K562 (cell line): Measurements from ENCODE around the gene PYDC2. TPM values are rescaled to one million over a fixed set of nuclear protein-coding genes. Genes with fewer than 3 reads are reported as not detected.

Experiments
- ATAC-seq: fragments of 200-7000 bp; cut with Tn5 transposase; 3 replicates; pipeline ENCODE4 v1.9.1; 2020; ENCODE audit warnings: moderate library complexity
- BruUV-seq: library from RNA; stranded (reverse); fragments of 400-500 nt; replicated peaks from 2 replicates; lab custom pipeline; 2021; lab: Mats Ljungman, UMichigan
- CTCF ChIA-PET: fragments of 300-600 bp; formaldehyde crosslinking; extraction: SDS; loops from one replicate; lab custom pipeline; 2021; ENCODE audit warnings: low intra/inter-chr PET ratio; lab: Yijun Ruan, JAX
- POLR2A ChIA-PET: fragments of 300-600, 350-650 bp; sonication (Branson Sonifier 250); formaldehyde crosslinking; extraction: SDS; loops from one replicate; lab custom pipeline; 2021; ENCODE audit warnings: antibody characterized with exemption, inconsistent platforms; lab: Yijun Ruan, JAX
- DNase-seq, 4 experiments: peaks; one replicate each; pipeline versions ENCODE4 v3.0.0 to v3.0.0-alpha.2; 2011 to 2018; ENCODE audit warnings: low spot score in 3 of 4, mixed read lengths in 3 of 4; ENCODE audit errors: extremely low read depth in 1 of 4
- FAIRE-seq: peaks from 2 replicates; lab custom pipeline; 2011; peaks lifted over from hg19 to GRCh38; lab: Jason Lieb, UNC
- H2AFZ ChIP-seq: 2 replicates; pipeline ENCODE4 v1.6.0; 2011; ENCODE audit warnings: low read depth, low read length, control low read depth, inconsistent platforms
- H3K27ac ChIP-seq: fragments of 200-600 bp; 3 replicates; pipeline ENCODE4 v1.8.0; 2011; ENCODE audit warnings: low read depth, mild to moderate bottlenecking, control low read depth, inconsistent platforms, low read length, moderate library complexity, mixed read lengths; ENCODE audit errors: extremely low read depth
- H3K27me3 ChIP-seq, 2 experiments: fragments of 300-600 bp in 1 of 2; 2 replicates in 1 of 2; 3 replicates in 1 of 2; pipeline versions ENCODE4 v1.6.0 to v1.8.0; 2011; ENCODE audit warnings: inconsistent platforms in 2 of 2, low read length in 2 of 2, mild to moderate bottlenecking in 1 of 2, mixed read lengths in 1 of 2, moderate library complexity in 1 of 2; ENCODE audit not compliant: control insufficient read depth in 2 of 2, insufficient read depth in 2 of 2
- H3K36me3 ChIP-seq: fragments of 300-600 bp; 3 replicates; pipeline ENCODE4 v1.8.0; 2011; ENCODE audit warnings: mild to moderate bottlenecking, low read length, inconsistent platforms; ENCODE audit not compliant: control insufficient read depth, insufficient read depth
- H3K4me1 ChIP-seq, 2 experiments: fragments of 200-600 bp in 1 of 2; replicated peaks in 1 of 2; 2 replicates in 1 of 2; 3 replicates in 1 of 2; pipeline versions ENCODE4 v1.5.1 to v1.8.0; 2011; ENCODE audit warnings: inconsistent platforms in 2 of 2, low read length in 2 of 2, mild to moderate bottlenecking in 1 of 2, mixed read lengths in 1 of 2, moderate library complexity in 1 of 2; ENCODE audit not compliant: control insufficient read depth in 2 of 2, insufficient read depth in 2 of 2
- H3K4me2 ChIP-seq: 2 replicates; pipeline ENCODE4 v1.6.1; 2011; ENCODE audit warnings: low read length, control low read depth, inconsistent platforms, mixed read lengths; ENCODE audit not compliant: insufficient read depth
- H3K4me3 ChIP-seq: fragments of 200-600 bp; sonication (generic), shearing (Covaris generic); 2 replicates; pipeline ENCODE4 v1.5.1; 2016; ENCODE audit warnings: control low read depth, inconsistent platforms
- H3K79me2 ChIP-seq: fragments of 200-600 bp; 3 replicates; pipeline ENCODE4 v1.8.0; 2011; ENCODE audit warnings: low read length, inconsistent platforms; ENCODE audit not compliant: control insufficient read depth, insufficient read depth
- H3K9ac ChIP-seq, 2 experiments: 2 replicates each; pipeline versions ENCODE4 v1.6.0 to v1.6.1; 2011; ENCODE audit warnings: low read depth in 2 of 2, low read length in 2 of 2, control low read depth in 1 of 2, inconsistent platforms in 1 of 2, mild to moderate bottlenecking in 1 of 2, mixed read lengths in 1 of 2; ENCODE audit not compliant: insufficient read depth in 1 of 2
- H3K9me1 ChIP-seq: one replicate; pipeline ENCODE4 v1.6.0; 2011; ENCODE audit warnings: inconsistent platforms, mild to moderate bottlenecking, low read length, moderate library complexity; ENCODE audit not compliant: control insufficient read depth, insufficient read depth
- H3K9me3 ChIP-seq: replicated peaks from 2 replicates; pipeline ENCODE4 v1.5.1; 2011; ENCODE audit warnings: low read depth, low read length, inconsistent platforms; ENCODE audit not compliant: control insufficient read depth, insufficient read depth
- H4K20me1 ChIP-seq: replicated peaks from 2 replicates; pipeline ENCODE4 v1.6.1; 2011; ENCODE audit warnings: low read length, inconsistent platforms, mixed read lengths; ENCODE audit not compliant: control insufficient read depth, insufficient read depth
- CBX5 ChIP-seq: IDR thresholded peaks from 2 replicates; pipeline ENCODE4 v1.6.1; 2014; ENCODE audit warnings: low read depth, borderline replicate concordance
- CTBP1 ChIP-seq: fragments of 450-650 bp; IDR thresholded peaks from 2 replicates; pipeline ENCODE4 v1.6.1; 2016; ENCODE audit warnings: borderline replicate concordance
- GTF2F1 ChIP-seq: IDR thresholded peaks from 2 replicates; pipeline ENCODE4 v1.6.1; 2011; ENCODE audit warnings: low read depth, low read length, improper control_type of control experiment
- HNRNPK ChIP-seq: fragments of 200-400 bp; formaldehyde crosslinking; IDR thresholded peaks from one replicate; pipeline ENCODE4 v1.6.1; 2018; ENCODE audit warnings: mild to moderate bottlenecking, low read depth, low read length; ENCODE audit not compliant: poor library complexity, severe bottlenecking
- HSF4 ChIP-seq: fragments of 250-450 bp; sonication (Bioruptor Pico); IDR thresholded peaks from 2 replicates; pipeline ENCODE4 v2.1.2; 2022; ENCODE audit warnings: mild to moderate bottlenecking, moderate library complexity, borderline replicate concordance
- JUND ChIP-seq, 2 experiments: IDR thresholded peaks; 2 replicates in 1 of 2; 3 replicates in 1 of 2; pipeline ENCODE4 v1.6.1; 2011; ENCODE audit warnings: borderline replicate concordance in 2 of 2, low read depth in 2 of 2, low read length in 2 of 2, improper control_type of control experiment in 1 of 2, missing biosample characterization in 1 of 2, missing genetic modification characterization in 1 of 2, missing genetic modification reagents in 1 of 2
- MCM5 ChIP-seq: fragments of 450-650 bp; IDR thresholded peaks from 2 replicates; pipeline ENCODE4 v1.6.1; 2016; ENCODE audit warnings: low read depth
- SP1 ChIP-seq: sonication (generic); formaldehyde crosslinking; IDR thresholded peaks from 2 replicates; pipeline ENCODE4 v1.8.1; 2022; ENCODE audit warnings: mild to moderate bottlenecking, missing genetic modification reagents
- TAF1 ChIP-seq: IDR thresholded peaks from 2 replicates; pipeline ENCODE4 v1.6.1; 2011; ENCODE audit warnings: mild to moderate bottlenecking, low read length, moderate library complexity; ENCODE audit not compliant: insufficient read depth, control insufficient read depth, severe bottlenecking; ENCODE audit errors: extremely low read depth
- ZBTB34 ChIP-seq: fragments of 250-450 bp; sonication (Bioruptor Pico); IDR thresholded peaks from 2 replicates; pipeline ENCODE4 v1.8.0; 2021; ENCODE audit warnings: mild to moderate bottlenecking, moderate library complexity
- ZFP30 ChIP-seq: fragments of 250-450 bp; sonication (Bioruptor Pico); IDR thresholded peaks from 2 replicates; pipeline ENCODE4 v1.8.0; 2022; ENCODE audit warnings: moderate library complexity, mild to moderate bottlenecking, inconsistent platforms, borderline replicate concordance
- ZFP91 ChIP-seq: sonication (generic); formaldehyde crosslinking; IDR thresholded peaks from 2 replicates; pipeline ENCODE4 v1.8.0; 2022; ENCODE audit warnings: mild to moderate bottlenecking, missing genetic modification reagents
- WGBS: fragments of 100-300 bp; shearing (Covaris generic); methylation state at CpG from one replicate; pipeline ENCODE4 v1.1.6; 2016; ENCODE audit warnings: low coverage, mixed read lengths; ENCODE audit not compliant: insufficient coverage; ENCODE audit errors: missing lambda C conversion rate; 5-methylcytosine and 5-hydroxymethylcytosine counted together
- in situ Hi-C: fragments of 300-500 bp; cut with MboI; formaldehyde crosslinking; loops from 4 replicates; pipeline ENCODE4 v1.15.0; 2018; ENCODE audit warnings: inconsistent platforms, mixed read lengths
- intact Hi-C: fragments of 100-400 bp; cut with micrococcal nuclease; formaldehyde crosslinking; loops from 2 replicates; pipeline ENCODE4 v1.14.2; 2022
- polyA plus RNA-seq, 8 experiments: library from polyadenylated mRNA; depleted of rRNA in 4 of 8; stranded (reverse) in 5 of 8; unstranded in 3 of 8; fragments of >200 nt; fragmentation: Nextera tagmentation in 2 of 8; fragmentation: Illumina TruSeq in 1 of 8; extraction: Ambion mirVana in 2 of 8; extraction: Trizol in 1 of 8; gene quantifications; 2 replicates each; pipeline versions ENCODE4 v1.2.1 to v1.2.3, GENCODE V29; 2011 to 2014; ENCODE audit warnings: inconsistent platforms in 1 of 8, missing spikeins in 1 of 8
- total RNA-seq, 7 experiments: library from RNA; depleted of rRNA in 6 of 7; stranded (reverse); fragments of >200 nt in 6 of 7; fragmentation: Illumina TruSeq in 2 of 7; extraction: Trizol in 2 of 7; gene quantifications; 2 replicates each; pipeline versions ENCODE4 v1.2.1 to v1.2.3, GENCODE V29; 2011 to 2021; ENCODE audit warnings: low replicate concordance in 1 of 7
- TF ChIP-seq, protein P1 (sequence below): fragments of 450-650 bp; IDR thresholded peaks from 2 replicates; pipeline ENCODE4 v1.6.1; 2016; ENCODE audit warnings: low read depth, mild to moderate bottlenecking, moderate library complexity
- TF ChIP-seq, protein P2 (sequence below), 3 experiments: fragments of 200-800 bp in 1 of 3; fragments of 250-450 bp in 1 of 3; fragments of 450-650 bp in 1 of 3; sonication (Bioruptor Pico) in 1 of 3; sonication (Bioruptor generic) in 1 of 3; formaldehyde crosslinking in 1 of 3; IDR thresholded peaks; 2 replicates each; pipeline versions ENCODE4 v1.6.1 to v1.8.0; 2016 to 2022; ENCODE audit warnings: mild to moderate bottlenecking in 2 of 3, missing genetic modification characterization in 2 of 3, missing compliant biosample characterization in 1 of 3, moderate library complexity in 1 of 3

The PYDC2 gene
- total and polyA plus RNA-seq, 9 of the 15 experiments (the other 6 are each of a cell fraction or from before 2014, with no cell fraction given), result 4.0 to 7.6 (median 5.1) TPM; not detected in 5

- H3K4me3 ChIP-seq, result no peak overlapping the region
- H3K4me2 ChIP-seq, result no peak overlapping the region
- H3K79me2 ChIP-seq, result peaks cover 21% of the 10 kb centered on the region
- in situ Hi-C loops (no loop called here), intact Hi-C loops (no loop called here)
- no peaks in the 10 kb centered on the region for H3K9me1 ChIP-seq
- ATAC-seq (no peak), DNase-seq (no peak), FAIRE-seq (no peak)
- H3K9me3 ChIP-seq, result no peaks in the 10 kb centered on the region
- H3K4me1 ChIP-seq, result no peaks in the 10 kb centered on the region
- WGBS, result 67% methylated on average over 2 of the region's 2 CpGs
- no TSS peak for BruUV-seq
- no peak overlapping the region for H3K9ac ChIP-seq
- H2AFZ ChIP-seq, result no peak overlapping the region
- no peaks in the 10 kb centered on the region for H3K27me3 ChIP-seq
- no peak overlapping the region for H3K27ac ChIP-seq
- H4K20me1 ChIP-seq, result no peaks in the 10 kb centered on the region
- ChIA-PET CTCF (no interaction called here), POLR2A (no interaction called here)
- peaks cover 14% of the 10 kb centered on the region; the same call in 2 of the 3 replicates for H3K36me3 ChIP-seq
- TF ChIP-seq HNRNPK, result no peak
- no peak for TF ChIP-seq CTBP1
- TF ChIP-seq HSF4 (CRISPR knock-in tag), result no peak
- TF ChIP-seq ZFP30 (CRISPR knock-in tag), result no peak
- TF ChIP-seq GTF2F1, result no peak
- TF ChIP-seq, protein P1, sequence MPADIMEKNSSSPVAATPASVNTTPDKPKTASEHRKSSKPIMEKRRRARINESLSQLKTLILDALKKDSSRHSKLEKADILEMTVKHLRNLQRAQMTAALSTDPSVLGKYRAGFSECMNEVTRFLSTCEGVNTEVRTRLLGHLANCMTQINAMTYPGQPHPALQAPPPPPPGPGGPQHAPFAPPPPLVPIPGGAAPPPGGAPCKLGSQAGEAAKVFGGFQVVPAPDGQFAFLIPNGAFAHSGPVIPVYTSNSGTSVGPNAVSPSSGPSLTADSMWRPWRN, result no peak
- TF ChIP-seq CBX5, result no peak
- TF ChIP-seq, protein P2, sequence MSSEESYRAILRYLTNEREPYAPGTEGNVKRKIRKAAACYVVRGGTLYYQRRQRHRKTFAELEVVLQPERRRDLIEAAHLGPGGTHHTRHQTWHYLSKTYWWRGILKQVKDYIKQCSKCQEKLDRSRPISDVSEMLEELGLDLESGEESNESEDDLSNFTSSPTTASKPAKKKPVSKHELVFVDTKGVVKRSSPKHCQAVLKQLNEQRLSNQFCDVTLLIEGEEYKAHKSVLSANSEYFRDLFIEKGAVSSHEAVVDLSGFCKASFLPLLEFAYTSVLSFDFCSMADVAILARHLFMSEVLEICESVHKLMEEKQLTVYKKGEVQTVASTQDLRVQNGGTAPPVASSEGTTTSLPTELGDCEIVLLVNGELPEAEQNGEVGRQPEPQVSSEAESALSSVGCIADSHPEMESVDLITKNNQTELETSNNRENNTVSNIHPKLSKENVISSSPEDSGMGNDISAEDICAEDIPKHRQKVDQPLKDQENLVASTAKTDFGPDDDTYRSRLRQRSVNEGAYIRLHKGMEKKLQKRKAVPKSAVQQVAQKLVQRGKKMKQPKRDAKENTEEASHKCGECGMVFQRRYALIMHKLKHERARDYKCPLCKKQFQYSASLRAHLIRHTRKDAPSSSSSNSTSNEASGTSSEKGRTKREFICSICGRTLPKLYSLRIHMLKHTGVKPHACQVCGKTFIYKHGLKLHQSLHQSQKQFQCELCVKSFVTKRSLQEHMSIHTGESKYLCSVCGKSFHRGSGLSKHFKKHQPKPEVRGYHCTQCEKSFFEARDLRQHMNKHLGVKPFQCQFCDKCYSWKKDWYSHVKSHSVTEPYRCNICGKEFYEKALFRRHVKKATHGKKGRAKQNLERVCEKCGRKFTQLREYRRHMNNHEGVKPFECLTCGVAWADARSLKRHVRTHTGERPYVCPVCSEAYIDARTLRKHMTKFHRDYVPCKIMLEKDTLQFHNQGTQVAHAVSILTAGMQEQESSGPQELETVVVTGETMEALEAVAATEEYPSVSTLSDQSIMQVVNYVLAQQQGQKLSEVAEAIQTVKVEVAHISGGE (CRISPR knock-in tag; IDR thresholded peaks at IDR 0.05), result no peak
- no peak for TF ChIP-seq MCM5
- no peak for TF ChIP-seq ZFP91
- TF ChIP-seq ZBTB34 (CRISPR knock-in tag), result no peak
- TF ChIP-seq JUND (IDR thresholded peaks at IDR 0.05; ENCODE audit: borderline replicate concordance, low read depth, low read length), result no peak
- TF ChIP-seq JUND (tag; IDR thresholded peaks at IDR 0.05; ENCODE audit: borderline replicate concordance, low read depth, low read length), result no peak
- TF ChIP-seq TAF1, result no peak
- TF ChIP-seq SP1, result no peak
These were observed 603 bp upstream of the PYDC2 start for GRCh38 chr3:191460360-191460759.
